ENCODE measurements around the gene UBAP1L.
"Not testable (repeated sequence)": the region's sequence is repeated elsewhere in the genome, so short reads cannot be mapped to it uniquely, and the experiment has no call there.

UBAP1L gene

GRCh38 chr15:65115086-65115485 is at the start of gene UBAP1L:
Gene UBAP1L, minus strand, starts transcription at chr15:65115200. Its CDS starts 8,985 bp downstream, at chr15:65106215.
- no peak for DNase-seq (ENCODE audit: low read depth)

- DNase-seq (ENCODE audit: low read depth), result no peak
Measured at GRCh38 chr15:65164139-65164538, 49.1 kb upstream of the UBAP1L start.

GRCh38 chr15:65163041-65163440 is 48.0 kb upstream of the UBAP1L start:
- DNase-seq (ENCODE audit: low read depth), result no peak

GRCh38 chr15:65156692-65157091 is 41.7 kb upstream of the UBAP1L start:
- no peak for DNase-seq (ENCODE audit: low read depth)

- DNase-seq (ENCODE audit: low read depth), result no peak
Measured at GRCh38 chr15:65154720-65155119, 39.7 kb upstream of the UBAP1L start.

GRCh38 chr15:65147902-65148301 is 32.9 kb upstream of the UBAP1L start:
- DNase-seq (ENCODE audit: low read depth), result no peak

- no peak for DNase-seq (ENCODE audit: low read depth)
Measured at GRCh38 chr15:65146438-65146837, 31.4 kb upstream of the UBAP1L start.

GRCh38 chr15:65138631-65139030 is 23.6 kb upstream of the UBAP1L start:
- not testable (repeated sequence) for DNase-seq (ENCODE audit: low read depth)

GRCh38 chr15:65137893-65138292 is 22.9 kb upstream of the UBAP1L start:
- not testable (repeated sequence) for DNase-seq (ENCODE audit: low read depth)

GRCh38 chr15:65137089-65137488 is 22.1 kb upstream of the UBAP1L start:
- not testable (repeated sequence) for DNase-seq (ENCODE audit: low read depth)

GRCh38 chr15:65134538-65134937 is 19.5 kb upstream of the UBAP1L start:
- no peak for DNase-seq (ENCODE audit: low read depth)

- peak; percentile 91 for DNase-seq (ENCODE audit: low read depth)
Measured at GRCh38 chr15:65133548-65134200, 18.7 kb upstream of the UBAP1L start, which contains the start of gene PDCD7. Gene PDCD7, minus strand, starts transcription at chr15:65133808. Its CDS starts 27 bp downstream, at chr15:65133781.

- peak; percentile 60 for DNase-seq (ENCODE audit: low read depth)
Measured at GRCh38 chr15:65132878-65133547, 18.0 kb upstream of the UBAP1L start.

- DNase-seq (ENCODE audit: low read depth), result peak; percentile 20
Measured at GRCh38 chr15:65130941-65131340, 15.9 kb upstream of the UBAP1L start.

- no peak for DNase-seq (ENCODE audit: low read depth)
Measured at GRCh38 chr15:65115542-65115941, 542 bp upstream of the UBAP1L start.

GRCh38 chr15:65110676-65111292 is 4.2 kb downstream of the UBAP1L start:
- peak; percentile 90 for DNase-seq (ENCODE audit: low read depth)

- DNase-seq (ENCODE audit: low read depth), result no peak
Measured at GRCh38 chr15:65106011-65106590, 8.9 kb downstream of the UBAP1L start.

GRCh38 chr15:65105038-65105437 is 10.0 kb downstream of the UBAP1L start:
- DNase-seq (ENCODE audit: low read depth), result no peak

- no peak for DNase-seq (ENCODE audit: low read depth)
Measured at GRCh38 chr15:65102912-65103311, 12.1 kb downstream of the UBAP1L start.

GRCh38 chr15:65101891-65102708 is 12.9 kb downstream of the UBAP1L start:
- DNase-seq (ENCODE audit: low read depth), result no peak

- peak; percentile 69 for DNase-seq (ENCODE audit: low read depth)
Measured at GRCh38 chr15:65101411-65101890, 13.5 kb downstream of the UBAP1L start.

GRCh38 chr15:65100442-65100841 is 14.6 kb downstream of the UBAP1L start:
- no peak for DNase-seq (ENCODE audit: low read depth)
